ENCODE measurements around the gene CREB3L1.

DNA sequence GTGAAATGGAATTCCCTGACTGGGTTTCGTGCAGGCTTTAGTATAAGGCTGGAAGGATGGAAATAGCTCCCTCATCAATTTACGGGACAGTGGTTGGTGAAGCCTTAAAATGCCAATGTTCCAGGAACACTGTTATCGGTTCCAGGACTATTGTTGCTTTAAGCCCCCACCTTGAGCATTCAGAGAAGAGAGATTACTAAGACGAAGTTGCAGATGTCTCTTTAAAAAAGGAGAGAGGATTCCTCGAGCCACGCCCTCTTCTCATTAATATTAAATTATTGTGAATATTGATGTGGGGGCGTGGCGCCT lies 195 bp upstream of the CREB3L1 start:
- TF ChIP-seq POLR2AphosphoS5 (IDR thresholded peaks at IDR 0.05) (no peak), POLR2A (IDR thresholded peaks at IDR 0.05) (no peak)
- TF ChIP-seq, protein P1, sequence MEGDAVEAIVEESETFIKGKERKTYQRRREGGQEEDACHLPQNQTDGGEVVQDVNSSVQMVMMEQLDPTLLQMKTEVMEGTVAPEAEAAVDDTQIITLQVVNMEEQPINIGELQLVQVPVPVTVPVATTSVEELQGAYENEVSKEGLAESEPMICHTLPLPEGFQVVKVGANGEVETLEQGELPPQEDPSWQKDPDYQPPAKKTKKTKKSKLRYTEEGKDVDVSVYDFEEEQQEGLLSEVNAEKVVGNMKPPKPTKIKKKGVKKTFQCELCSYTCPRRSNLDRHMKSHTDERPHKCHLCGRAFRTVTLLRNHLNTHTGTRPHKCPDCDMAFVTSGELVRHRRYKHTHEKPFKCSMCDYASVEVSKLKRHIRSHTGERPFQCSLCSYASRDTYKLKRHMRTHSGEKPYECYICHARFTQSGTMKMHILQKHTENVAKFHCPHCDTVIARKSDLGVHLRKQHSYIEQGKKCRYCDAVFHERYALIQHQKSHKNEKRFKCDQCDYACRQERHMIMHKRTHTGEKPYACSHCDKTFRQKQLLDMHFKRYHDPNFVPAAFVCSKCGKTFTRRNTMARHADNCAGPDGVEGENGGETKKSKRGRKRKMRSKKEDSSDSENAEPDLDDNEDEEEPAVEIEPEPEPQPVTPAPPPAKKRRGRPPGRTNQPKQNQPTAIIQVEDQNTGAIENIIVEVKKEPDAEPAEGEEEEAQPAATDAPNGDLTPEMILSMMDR (IDR thresholded peaks at IDR 0.05), result no peak

Data from transverse colon (tissue), 4 donors.